ENCODE measurements around the gene EGF. TPM values are rescaled to one million over a fixed set of nuclear protein-coding genes. Genes with fewer than 3 reads are reported as not detected.
"Not testable (repeated sequence)": the region's sequence is repeated elsewhere in the genome, so short reads cannot be mapped to it uniquely, and the experiment has no call there.

The EGF gene
- total RNA-seq (2014; rRNA removed; shearing (Covaris generic)), result 0.06 TPM in 1 of 2 replicates, not detected in the other

DNA sequence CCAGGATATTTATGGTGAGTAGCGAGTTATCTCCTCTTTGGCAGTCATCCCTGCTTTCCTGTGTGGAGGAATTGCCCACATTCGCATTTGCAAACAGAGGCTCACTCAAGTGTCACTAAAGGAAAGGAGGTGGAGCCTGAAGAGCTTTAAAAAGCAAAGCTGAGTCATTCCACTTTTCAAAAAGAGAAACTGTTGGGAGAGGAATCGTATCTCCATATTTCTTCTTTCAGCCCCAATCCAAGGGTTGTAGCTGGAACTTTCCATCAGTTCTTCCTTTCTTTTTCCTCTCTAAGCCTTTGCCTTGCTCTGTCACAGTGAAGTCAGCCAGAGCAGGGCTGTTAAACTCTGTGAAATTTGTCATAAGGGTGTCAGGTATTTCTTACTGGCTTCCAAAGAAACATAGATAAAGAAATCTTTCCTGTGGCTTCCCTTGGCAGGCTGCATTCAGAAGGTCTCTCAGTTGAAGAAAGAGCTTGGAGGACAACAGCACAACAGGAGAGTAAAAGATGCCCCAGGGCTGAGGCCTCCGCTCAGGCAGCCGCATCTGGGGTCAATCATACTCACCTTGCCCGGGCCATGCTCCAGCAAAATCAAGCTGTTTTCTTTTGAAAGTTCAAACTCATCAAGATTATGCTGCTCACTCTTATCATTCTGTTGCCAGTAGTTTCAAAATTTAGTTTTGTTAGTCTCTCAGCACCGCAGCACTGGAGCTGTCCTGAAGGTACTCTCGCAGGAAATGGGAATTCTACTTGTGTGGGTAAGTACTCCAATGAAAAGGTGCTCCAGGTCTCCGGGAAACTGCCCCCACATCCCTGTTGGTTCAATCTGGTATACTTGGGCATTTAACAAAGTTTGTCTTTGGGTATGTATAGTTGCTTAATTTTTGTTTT lies at the start of gene EGF:
Gene EGF, plus strand, starts transcription at position 178 of the 890 bp plus-strand sequence. Its CDS starts 453 bp downstream, at position 631.
- Histone ChIP-seq H3K4me1 (no peaks in the 10 kb centered on the region), H3K27ac (no peak within 1 kb of the TSS), H3K9me3 (replicated peaks) (no peaks in the 10 kb centered on the region), H3K4me3 (no peak within 1 kb of the TSS), H3K36me3 (no peaks in the 10 kb centered on the region), H3K27me3 (no peaks in the 10 kb centered on the region; the same call in 1 of the 2 replicates)
- DNase-seq, result peak in 1 of 2 experiments; percentile 12

DNA sequence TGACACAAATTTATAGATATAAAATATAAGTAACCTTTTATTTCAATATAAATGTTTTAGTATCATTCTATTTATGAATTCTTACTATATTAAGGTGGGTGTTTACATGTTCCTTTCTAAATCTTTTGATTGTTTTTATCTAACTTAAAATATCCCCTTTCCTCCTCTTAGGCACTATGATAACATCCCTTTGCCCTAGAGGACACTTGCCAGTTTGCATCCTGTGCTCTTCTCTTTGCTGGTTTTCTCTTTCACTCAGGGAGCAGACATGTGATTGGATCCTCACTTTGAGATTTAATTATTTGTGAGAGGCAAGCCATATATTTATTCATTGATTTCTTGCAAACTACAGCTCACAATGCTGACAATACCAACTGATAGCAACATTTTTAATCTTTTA lies 48.5 kb upstream of the EGF start:
- no peak overlapping the region for H3K4me3 ChIP-seq
- no peaks in the 10 kb centered on the region for H3K27me3 ChIP-seq
- H3K27ac ChIP-seq, result no peak overlapping the region
- no peaks in the 10 kb centered on the region for H3K4me1 ChIP-seq
- no peaks in the 10 kb centered on the region for H3K36me3 ChIP-seq
- DNase-seq, result no peak
- H3K9me3 ChIP-seq (replicated peaks), result 0 out of 2 replicates have a peak, but pooled peaks cover 2% of the 10 kb centered on the region

DNA sequence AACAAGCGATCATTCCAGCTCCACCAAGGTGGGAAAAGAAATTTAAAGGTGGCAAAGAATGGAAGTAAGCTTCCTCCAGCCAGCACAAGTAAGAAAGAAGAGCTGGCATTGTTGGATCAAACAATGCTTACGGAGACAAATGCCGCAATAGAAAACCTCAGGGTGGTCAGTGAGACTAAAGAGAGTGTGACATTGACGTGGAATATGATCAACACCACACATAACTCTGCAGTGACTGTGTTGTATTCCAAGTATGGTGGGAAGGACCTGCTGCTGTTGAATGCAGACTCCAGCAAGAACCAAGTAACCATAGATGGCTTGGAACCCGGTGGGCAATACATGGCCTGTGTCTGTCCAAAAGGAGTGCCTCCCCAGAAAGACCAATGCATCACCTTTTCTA lies 42.6 kb upstream of the EGF start:
- Histone ChIP-seq H3K27ac (no peak overlapping the region), H3K4me3 (no peak overlapping the region), H3K9me3 (replicated peaks) (no peaks in the 10 kb centered on the region), H3K27me3 (no peaks in the 10 kb centered on the region), H3K36me3 (no peaks in the 10 kb centered on the region), H3K4me1 (no peaks in the 10 kb centered on the region)
- DNase-seq, result no peak

DNA sequence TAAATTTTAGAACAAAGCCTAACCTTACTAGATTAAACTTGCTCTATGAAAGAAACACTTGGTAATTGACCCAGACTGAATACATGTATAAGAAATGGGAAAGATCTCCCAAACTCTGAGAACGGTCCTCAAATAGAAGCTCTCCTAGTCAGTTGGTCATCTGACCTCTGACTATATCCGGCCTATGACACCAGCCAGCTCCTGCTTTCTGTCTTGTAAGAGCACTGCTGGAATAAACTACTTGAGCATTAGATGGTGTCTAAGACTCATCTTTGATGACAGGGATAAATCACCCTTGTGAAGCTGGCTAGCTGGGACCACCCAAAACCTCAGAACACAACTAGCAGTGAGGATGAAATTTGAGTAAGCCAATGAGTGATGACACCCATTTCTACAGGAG lies 40.6 kb upstream of the EGF start:
- no peaks in the 10 kb centered on the region for H3K9me3 ChIP-seq (replicated peaks)
- H3K36me3 ChIP-seq, result no peaks in the 10 kb centered on the region
- no peak for DNase-seq
- no peak overlapping the region for H3K27ac ChIP-seq
- H3K4me3 ChIP-seq, result no peak overlapping the region
- no peaks in the 10 kb centered on the region for H3K27me3 ChIP-seq
- no peaks in the 10 kb centered on the region for H3K4me1 ChIP-seq

DNA sequence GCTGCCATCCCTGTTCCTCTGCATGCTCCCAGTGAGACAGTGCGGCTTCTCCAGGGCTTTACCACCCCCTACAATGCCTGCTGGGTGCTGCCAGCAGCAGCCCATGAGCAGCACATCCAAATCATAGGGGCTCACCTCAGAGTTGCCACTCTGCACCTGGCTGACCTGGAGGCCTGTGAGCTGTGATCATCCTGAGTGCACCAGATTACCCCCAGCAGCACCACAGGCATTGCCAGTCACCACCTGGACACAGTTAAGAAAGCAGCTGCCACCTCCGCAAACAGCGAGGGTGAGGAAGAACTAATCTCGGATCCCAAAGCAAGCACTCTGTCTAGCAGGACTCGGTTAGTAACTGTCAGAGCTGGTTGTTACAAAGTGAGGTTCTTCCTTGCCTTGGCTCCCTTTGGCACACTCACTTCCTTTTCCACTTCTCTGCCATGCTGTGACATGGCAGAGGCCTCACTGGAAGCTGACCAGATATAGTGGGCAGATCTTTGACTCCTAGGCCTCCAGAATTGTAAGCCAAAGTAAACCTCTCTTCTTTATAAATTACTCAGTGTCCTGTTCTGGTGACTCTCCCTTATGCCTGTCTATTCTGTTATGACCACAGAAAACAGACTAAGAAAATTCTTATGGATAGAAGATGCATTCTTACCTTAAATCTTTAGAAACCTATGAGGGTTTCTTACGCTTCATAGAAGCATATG lies 39.6 kb upstream of the EGF start:
- no peaks in the 10 kb centered on the region for H3K9me3 ChIP-seq (replicated peaks)
- no peaks in the 10 kb centered on the region for H3K36me3 ChIP-seq
- no peaks in the 10 kb centered on the region for H3K27me3 ChIP-seq
- H3K4me3 ChIP-seq, result no peak overlapping the region
- no peak overlapping the region for H3K27ac ChIP-seq
- no peak for DNase-seq
- H3K4me1 ChIP-seq, result no peaks in the 10 kb centered on the region

- Histone ChIP-seq H3K36me3 (no peaks in the 10 kb centered on the region), H3K4me1 (peaks cover 4% of the 10 kb centered on the region), H3K4me3 (no peak overlapping the region), H3K27me3 (no peaks in the 10 kb centered on the region), H3K27ac (no peak overlapping the region), H3K9me3 (replicated peaks) (no peaks in the 10 kb centered on the region)
- DNase-seq, result no peak
These were observed 38.7 kb upstream of the EGF start for GRCh38 chr4:109873791-109874514.

DNA sequence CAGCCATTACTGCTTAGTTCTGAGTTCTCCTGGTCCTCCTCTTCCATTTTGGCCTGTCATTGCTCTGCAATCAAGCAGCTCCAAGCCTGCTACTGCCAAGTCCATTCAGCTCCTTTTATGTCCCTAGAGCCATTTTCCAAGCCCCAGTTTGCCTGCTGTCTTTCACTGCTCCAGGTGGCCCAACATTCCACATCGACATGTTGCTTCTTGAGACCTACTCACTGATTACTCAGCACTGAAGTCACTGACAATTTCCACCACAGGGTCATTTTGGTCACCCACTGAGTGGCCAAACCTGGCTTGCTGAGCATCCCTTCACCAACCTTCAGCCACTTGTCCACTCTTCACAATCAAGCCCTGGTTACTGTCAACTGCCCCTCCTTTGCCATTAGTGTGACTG lies 37.6 kb upstream of the EGF start:
- no peak for DNase-seq
- no peak overlapping the region for H3K27ac ChIP-seq
- no peaks in the 10 kb centered on the region for H3K27me3 ChIP-seq
- H3K4me3 ChIP-seq, result no peak overlapping the region
- no peaks in the 10 kb centered on the region for H3K36me3 ChIP-seq
- peaks cover 4% of the 10 kb centered on the region for H3K4me1 ChIP-seq
- no peaks in the 10 kb centered on the region for H3K9me3 ChIP-seq (replicated peaks)

- H3K4me1 ChIP-seq; DNase-seq; H3K27me3 ChIP-seq; H3K9me3 ChIP-seq (replicated peaks); H3K27ac ChIP-seq; H3K36me3 ChIP-seq; H3K4me3 ChIP-seq: not testable (repeated sequence)
These were observed 37.1 kb upstream of the EGF start for GRCh38 chr4:109875553-109875952.

- Histone ChIP-seq H3K4me3 (no peak overlapping the region), H3K36me3 (no peaks in the 10 kb centered on the region), H3K27me3 (no peaks in the 10 kb centered on the region), H3K9me3 (replicated peaks) (no peaks in the 10 kb centered on the region), H3K4me1 (peaks cover 4% of the 10 kb centered on the region), H3K27ac (no peak overlapping the region)
- DNase-seq, result no peak
These were observed 35.9 kb upstream of the EGF start for GRCh38 chr4:109876634-109877265.

- Histone ChIP-seq H3K36me3 (no peaks in the 10 kb centered on the region), H3K27ac (no peak overlapping the region), H3K27me3 (no peaks in the 10 kb centered on the region), H3K4me1 (peaks cover 4% of the 10 kb centered on the region), H3K4me3 (no peak overlapping the region), H3K9me3 (replicated peaks) (no peaks in the 10 kb centered on the region)
- no peak for DNase-seq
These were observed 35.3 kb upstream of the EGF start for GRCh38 chr4:109877400-109877799.

- no peaks in the 10 kb centered on the region for H3K27me3 ChIP-seq
- H3K4me1 ChIP-seq, result peaks cover 4% of the 10 kb centered on the region
- no peaks in the 10 kb centered on the region for H3K36me3 ChIP-seq
- H3K9me3 ChIP-seq (replicated peaks), result no peaks in the 10 kb centered on the region
- H3K4me3 ChIP-seq, result no peak overlapping the region
- no peak overlapping the region for H3K27ac ChIP-seq
- no peak for DNase-seq
These were observed 34.3 kb upstream of the EGF start for GRCh38 chr4:109878355-109878754.

- no peaks in the 10 kb centered on the region for H3K9me3 ChIP-seq (replicated peaks)
- H3K27ac ChIP-seq, result no peak overlapping the region
- no peaks in the 10 kb centered on the region for H3K36me3 ChIP-seq
- H3K4me3 ChIP-seq, result no peak overlapping the region
- DNase-seq, result peak; percentile 75 to 82
- H3K27me3 ChIP-seq, result no peaks in the 10 kb centered on the region
- peaks cover 4% of the 10 kb centered on the region for H3K4me1 ChIP-seq
These were observed 33.6 kb upstream of the EGF start for GRCh38 chr4:109879081-109879480.

- no peak overlapping the region for H3K27ac ChIP-seq
- peaks cover 4% of the 10 kb centered on the region for H3K4me1 ChIP-seq
- no peaks in the 10 kb centered on the region for H3K27me3 ChIP-seq
- H3K9me3 ChIP-seq (replicated peaks), result no peaks in the 10 kb centered on the region
- H3K36me3 ChIP-seq, result no peaks in the 10 kb centered on the region
- H3K4me3 ChIP-seq, result no peak overlapping the region
- no peak for DNase-seq
These were observed 32.9 kb upstream of the EGF start for GRCh38 chr4:109879636-109880314.

- Histone ChIP-seq H3K27ac (no peak overlapping the region), H3K4me3 (no peak overlapping the region), H3K9me3 (replicated peaks) (no peaks in the 10 kb centered on the region), H3K4me1 (no peaks in the 10 kb centered on the region), H3K36me3 (no peaks in the 10 kb centered on the region), H3K27me3 (no peaks in the 10 kb centered on the region)
- DNase-seq, result no peak
These were observed 26.4 kb upstream of the EGF start for GRCh38 chr4:109886303-109886702.
